ENCODE data around the gene DNTTIP2. TPM values are rescaled to one million over a fixed set of nuclear protein-coding genes. Genes with fewer than 3 reads are reported as not detected.

DNTTIP2 gene
- total and polyA plus RNA-seq, 2 donors (not counting 3 experiments of a cell fraction or from before 2014, with no cell fraction given): 8.0 to 53.7 TPM

GRCh38 chr1:93846206-93846991 is 32.6 kb downstream of the DNTTIP2 start:
- Histone ChIP-seq H3K27me3 (ENCODE audit: control insufficient read depth in 2 of 2, insufficient read depth in 2 of 2, low read length in 2 of 2) (no peaks in the 10 kb centered on the region), H3K9me1 (replicated peaks; ENCODE audit: control insufficient read depth, extremely low read depth, insufficient read depth, low read length) (no peaks in the 10 kb centered on the region), H3K79me2 (ENCODE audit: control insufficient read depth, insufficient read depth, low read length) (no peaks in the 10 kb centered on the region), H3K4me3 (replicated peaks in 1 of 3; ENCODE audit: insufficient read depth in 1 of 3, low read depth in 1 of 3, low read length in 3 of 3) (peak overlapping the region; percentile 65 to 90 (median 67)), H3K4me1 (ENCODE audit: control insufficient read depth, extremely low read depth, insufficient read depth, low read length) (peaks cover 25% of the 10 kb centered on the region), H4K20me1 (replicated peaks; ENCODE audit: control insufficient read depth, extremely low read depth, insufficient read depth, low read length) (no peaks in the 10 kb centered on the region), H3K9me3 (replicated peaks; ENCODE audit: control insufficient read depth, insufficient read depth, low read length) (no peaks in the 10 kb centered on the region), H3K9ac (replicated peaks; ENCODE audit: extremely low read depth, insufficient read depth, low read length) (peak overlapping the region; percentile 96), H3K36me3 (ENCODE audit: control insufficient read depth in 2 of 2, extremely low read depth in 1 of 2, insufficient read depth in 2 of 2, low read length in 2 of 2) (no peaks in the 10 kb centered on the region), H2AFZ (ENCODE audit: low read depth, low read length) (peak overlapping the region; percentile 82), H3K27ac (ENCODE audit: insufficient read depth, low read depth, low read length) (peak overlapping the region; percentile 99), H3K4me2 (ENCODE audit: insufficient read depth, low read length) (peak overlapping the region; percentile 96)
- CTCF ChIA-PET: interaction anchor here (0.7 to 11.8 kb wide), 20 partner anchors 19 to 766 kb away, joined by 3 to 325 read pairs (median 4); partner anchors contain the start of gene BCAR3
- dilution Hi-C loops (cut with MboI; ENCODE audit: extremely low pct_ligation_motif_present, low sequenced_read_pairs): no loop called here
- peak; percentile 82 for TF ChIP-seq POLR2AphosphoS5 (IDR thresholded peaks at IDR 0.05; ENCODE audit: insufficient read depth, low read depth, low read length)
- TF ChIP-seq CTCF (IDR thresholded peaks at IDR 0.05; ENCODE audit: extremely low read depth in 1 of 2, insufficient read depth in 1 of 2, low read depth in 1 of 2, low read length in 2 of 2): peak; percentile 27 to 53
- TF ChIP-seq POLR2A (IDR thresholded peaks at IDR 0.05; ENCODE audit: low read depth, low read length): peak; percentile 72
- TF ChIP-seq FOS (IDR thresholded peaks at IDR 0.05; ENCODE audit: borderline replicate concordance, insufficient read depth, low read length): no peak
- DNase-seq (ENCODE audit: low read depth, low spot score) (peak; percentile 83), FAIRE-seq (peak; percentile 70)
- TSS peak; percentile 63 for BruUV-seq (replicated peaks)
- intact Hi-C loops (cut with micrococcal nuclease): loop anchor here (1.0 to 5.0 kb wide), 5 partner anchors 68 to 542 kb away; partner anchors contain the start of gene FNBP1L
- POLR2A ChIA-PET: interaction anchor here (0.7 to 1.2 kb wide), 4 partner anchors 30 to 767 kb away, joined by 3 to 9 read pairs (median 4); partner anchors contain the start of gene MTF2
